ENCODE results near the gene SMCHD1. TPM values are rescaled to one million over a fixed set of nuclear protein-coding genes. Genes with fewer than 3 reads are reported as not detected.
"Not testable (repeated sequence)": the region's sequence is repeated elsewhere in the genome, so short reads cannot be mapped to it uniquely, and the experiment has no call there.

The SMCHD1 gene
- total and polyA plus RNA-seq, 2 donors (not counting 1 experiment from before 2014, with no cell fraction given), result 54.2 to 380 TPM

- ATAC-seq (ENCODE audit: low read depth), result no peak
- CTCF ChIA-PET, result no interaction called here
- peaks cover 5 to 92% of the 10 kb centered on the region in 2 experiments for H3K36me3 ChIP-seq (replicated peaks in 1 of 2; ENCODE audit: control extremely low read depth in 1 of 2, control insufficient read depth in 1 of 2, extremely low read depth in 1 of 2, insufficient read depth in 2 of 2, low read length in 1 of 2)
- Mint-ChIP-seq H3K27ac (no peak overlapping the region), H3K9me3 (ENCODE audit: insufficient read depth) (no peaks in the 10 kb centered on the region), H3K27me3 (no peaks in the 10 kb centered on the region), H3K4me3 (no peak overlapping the region), H3K4me1 (peaks cover 9% of the 10 kb centered on the region)
- intact Hi-C loops (cut with micrococcal nuclease), result no loop called here
- no peak for DNase-seq
- H4K20me1 ChIP-seq (ENCODE audit: control insufficient read depth, insufficient read depth, low read length, poor library complexity, severe bottlenecking), result peaks cover 4% of the 10 kb centered on the region
- no CpG with 5 or more reads among the region's 2 CpGs for WGBS (ENCODE audit: insufficient coverage)
- no peak overlapping the region for H3K27ac ChIP-seq (ENCODE audit: low read length in 2 of 2)
- TF ChIP-seq CTCF (IDR thresholded peaks at IDR 0.05) (no peak), EZH2 (IDR thresholded peaks at IDR 0.05; ENCODE audit: borderline replicate concordance, insufficient read depth, low read depth, low read length, poor library complexity, severe bottlenecking) (no peak)
- POLR2A ChIA-PET, result no interaction called here
- no peak overlapping the region for H3K4me3 ChIP-seq (ENCODE audit: control extremely low read depth in 1 of 5, extremely low read depth in 1 of 5, insufficient read depth in 1 of 5, low read depth in 2 of 5, low read length in 4 of 5)
- no peak overlapping the region for H3K4me2 ChIP-seq (replicated peaks; ENCODE audit: low read depth, low read length, poor library complexity, severe bottlenecking)
- H2AFZ ChIP-seq (ENCODE audit: insufficient read depth, low read depth, low read length, poor library complexity, severe bottlenecking), result no peak overlapping the region
- no peak overlapping the region for H3K9ac ChIP-seq (ENCODE audit: low read length)
- H3K27me3 ChIP-seq (replicated peaks in 1 of 4; ENCODE audit: control extremely low read depth in 1 of 4, control insufficient read depth in 3 of 4, insufficient read depth in 4 of 4, low read length in 3 of 4), result no peaks in the 10 kb centered on the region
- no peaks in the 10 kb centered on the region for H3K79me2 ChIP-seq (ENCODE audit: control insufficient read depth, insufficient read depth, low read length)
- H3K4me1 ChIP-seq (ENCODE audit: control insufficient read depth in 2 of 2, insufficient read depth in 2 of 2, low read length in 2 of 2), result no peaks in the 10 kb centered on the region
- no peaks in the 10 kb centered on the region for H3K9me3 ChIP-seq (ENCODE audit: control extremely low read depth in 1 of 3, control insufficient read depth in 2 of 3, insufficient read depth in 1 of 3, low read length in 2 of 3)
Observed at GRCh38 chr18:2799369-2799768, 143.8 kb downstream of the SMCHD1 start.

DNA sequence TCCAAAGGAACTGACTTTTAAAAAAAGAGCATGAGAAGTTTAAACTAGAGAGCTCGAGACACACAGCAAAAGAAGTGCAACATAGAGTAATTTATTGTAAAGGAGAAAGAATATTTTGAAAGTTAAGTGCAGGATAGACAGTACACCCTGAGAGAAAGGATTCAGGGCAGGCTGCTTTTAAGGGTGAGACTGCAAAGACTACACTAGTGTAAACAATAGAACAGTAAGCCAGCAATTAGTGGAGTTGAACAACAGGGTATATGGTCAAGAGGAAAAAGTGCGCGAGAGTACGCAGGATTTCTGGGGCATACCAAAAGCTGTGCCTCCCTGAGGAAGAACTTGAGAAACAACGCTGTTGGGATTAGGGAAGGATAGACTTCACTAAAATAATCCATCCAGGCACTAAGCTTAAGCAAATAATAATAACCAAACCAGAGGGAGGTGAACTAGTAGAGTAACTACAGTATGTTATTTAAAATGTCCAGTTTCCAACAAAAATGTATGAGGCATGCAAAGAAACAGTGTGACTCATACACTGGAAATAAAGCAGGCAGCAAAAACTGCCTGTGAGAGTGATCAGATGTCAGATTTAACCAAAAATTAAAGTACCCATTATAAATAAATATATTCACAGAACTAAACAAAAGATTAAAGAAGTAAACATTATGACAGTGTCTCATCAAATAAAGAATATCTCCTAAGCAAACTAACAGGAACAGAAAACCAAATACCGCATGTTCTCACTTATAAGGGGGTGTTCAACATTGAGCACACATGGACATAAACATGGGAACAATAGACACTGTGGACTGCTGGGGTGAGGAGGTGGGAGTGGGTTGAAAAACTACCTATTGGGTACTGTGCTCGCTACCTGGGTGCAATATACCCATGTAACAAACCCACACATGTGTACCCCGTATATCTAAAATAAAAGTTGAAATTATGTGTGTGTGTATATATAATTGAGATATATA lies 150.7 kb downstream of the SMCHD1 start:
- no peak overlapping the region for H3K4me3 ChIP-seq (ENCODE audit: control extremely low read depth in 1 of 5, extremely low read depth in 1 of 5, insufficient read depth in 1 of 5, low read depth in 2 of 5, low read length in 4 of 5)
- TF ChIP-seq CTCF (IDR thresholded peaks at IDR 0.05) (no peak), EZH2 (IDR thresholded peaks at IDR 0.05; ENCODE audit: borderline replicate concordance, insufficient read depth, low read depth, low read length, poor library complexity, severe bottlenecking) (no peak)
- H3K4me2 ChIP-seq (replicated peaks; ENCODE audit: low read depth, low read length, poor library complexity, severe bottlenecking), result no peak overlapping the region
- no peaks in the 10 kb centered on the region for H3K27me3 ChIP-seq (replicated peaks in 1 of 4; ENCODE audit: control extremely low read depth in 1 of 4, control insufficient read depth in 3 of 4, insufficient read depth in 4 of 4, low read length in 3 of 4)
- ChIA-PET CTCF (no interaction called here), POLR2A (no interaction called here)
- no peak overlapping the region for H2AFZ ChIP-seq (ENCODE audit: insufficient read depth, low read depth, low read length, poor library complexity, severe bottlenecking)
- peaks cover 8 to 37% of the 10 kb centered on the region in 2 experiments for H3K36me3 ChIP-seq (replicated peaks in 1 of 2; ENCODE audit: control extremely low read depth in 1 of 2, control insufficient read depth in 1 of 2, extremely low read depth in 1 of 2, insufficient read depth in 2 of 2, low read length in 1 of 2)
- Mint-ChIP-seq H3K9me3 (ENCODE audit: insufficient read depth) (peaks cover 8% of the 10 kb centered on the region), H3K4me1 (no peaks in the 10 kb centered on the region), H3K27me3 (no peaks in the 10 kb centered on the region), H3K27ac (no peak overlapping the region), H3K4me3 (no peak overlapping the region)
- H3K9ac ChIP-seq (ENCODE audit: low read length), result no peak overlapping the region
- WGBS (ENCODE audit: insufficient coverage), result 100% methylated on average over 1 of the region's 8 CpGs
- no peak overlapping the region for H3K27ac ChIP-seq (ENCODE audit: low read length in 2 of 2)
- intact Hi-C loops (cut with micrococcal nuclease), result loop anchor here (2.0 to 10.0 kb wide), 2 partner anchors 41 to 99 kb away; partner anchors contain the start of gene EMILIN2
- H3K4me1 ChIP-seq (ENCODE audit: control insufficient read depth in 2 of 2, insufficient read depth in 2 of 2, low read length in 2 of 2), result no peaks in the 10 kb centered on the region
- ATAC-seq (ENCODE audit: low read depth) (no peak), DNase-seq (no peak)
- no peaks in the 10 kb centered on the region for H4K20me1 ChIP-seq (ENCODE audit: control insufficient read depth, insufficient read depth, low read length, poor library complexity, severe bottlenecking)
- H3K9me3 ChIP-seq (ENCODE audit: control extremely low read depth in 1 of 3, control insufficient read depth in 2 of 3, insufficient read depth in 1 of 3, low read length in 2 of 3), result peaks cover 0 to 12% (median 4%) of the 10 kb centered on the region in 3 donors
- H3K79me2 ChIP-seq (ENCODE audit: control insufficient read depth, insufficient read depth, low read length), result no peaks in the 10 kb centered on the region

DNA sequence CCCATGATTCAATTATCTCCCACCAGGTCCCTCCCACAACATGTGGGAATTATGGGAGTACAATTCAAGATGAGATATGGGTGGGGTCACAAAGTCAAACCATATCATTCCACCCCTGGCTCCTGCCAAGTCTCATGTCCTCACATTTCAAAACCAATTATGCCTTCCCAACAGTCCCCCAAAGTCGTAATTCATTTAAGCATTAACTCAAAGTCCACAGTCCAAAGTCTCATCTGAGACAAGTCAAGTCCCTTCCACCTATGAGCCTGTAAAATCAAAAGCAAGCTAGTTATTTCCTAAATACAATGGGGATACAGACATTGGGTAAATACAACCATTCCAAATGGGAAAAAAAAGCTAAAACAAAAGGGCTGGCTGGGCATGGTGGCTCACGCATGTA lies 153.1 kb downstream of the SMCHD1 start:
- intact Hi-C loops (cut with micrococcal nuclease), result loop anchor here (10.0 kb wide), 1 partner anchor 96 kb away; no protein-coding TSS in a partner anchor
- DNase-seq; H4K20me1 ChIP-seq (ENCODE audit: control insufficient read depth, insufficient read depth, low read length, poor library complexity, severe bottlenecking); H3K27me3 Mint-ChIP-seq; H3K4me3 ChIP-seq (ENCODE audit: control extremely low read depth in 1 of 5, extremely low read depth in 1 of 5, insufficient read depth in 1 of 5, low read depth in 2 of 5, low read length in 4 of 5); CTCF ChIA-PET; ATAC-seq (ENCODE audit: low read depth); H3K79me2 ChIP-seq (ENCODE audit: control insufficient read depth, insufficient read depth, low read length); H3K27me3 ChIP-seq (replicated peaks in 1 of 4; ENCODE audit: control extremely low read depth in 1 of 4, control insufficient read depth in 3 of 4, insufficient read depth in 4 of 4, low read length in 3 of 4); H3K4me1 Mint-ChIP-seq; H3K9ac ChIP-seq (ENCODE audit: low read length); H3K27ac Mint-ChIP-seq; POLR2A ChIA-PET; H3K4me3 Mint-ChIP-seq; H3K27ac ChIP-seq (ENCODE audit: low read length in 2 of 2); H2AFZ ChIP-seq (ENCODE audit: insufficient read depth, low read depth, low read length, poor library complexity, severe bottlenecking); H3K4me2 ChIP-seq (replicated peaks; ENCODE audit: low read depth, low read length, poor library complexity, severe bottlenecking); H3K4me1 ChIP-seq (ENCODE audit: control insufficient read depth in 2 of 2, insufficient read depth in 2 of 2, low read length in 2 of 2): not testable (repeated sequence)
- WGBS (ENCODE audit: insufficient coverage), result 100% methylated on average over 2 of the region's 2 CpGs
- H3K36me3 ChIP-seq (replicated peaks in 1 of 2; ENCODE audit: control extremely low read depth in 1 of 2, control insufficient read depth in 1 of 2, extremely low read depth in 1 of 2, insufficient read depth in 2 of 2, low read length in 1 of 2), result peaks cover 3 to 17% of the 10 kb centered on the region in 2 experiments
- H3K9me3 ChIP-seq (ENCODE audit: control extremely low read depth in 1 of 3, control insufficient read depth in 2 of 3, insufficient read depth in 1 of 3, low read length in 2 of 3), result peaks cover 1 to 20% (median 6%) of the 10 kb centered on the region in 3 donors
- peaks cover 12% of the 10 kb centered on the region for H3K9me3 Mint-ChIP-seq (ENCODE audit: insufficient read depth)
